Mucosa of descending colon (tissue), 3 donors: ENCODE data around the gene PXK. TPM values are rescaled to one million over a fixed set of nuclear protein-coding genes. Genes with fewer than 3 reads are reported as not detected.

Experiments
- ATAC-seq: fragments of 200-7000 bp; cut with Tn5 transposase; one replicate; pipeline ENCODE4 v1.9.1; 2020; ENCODE audit warnings: mild to moderate bottlenecking, moderate library complexity
- DNase-seq, 3 donors: peaks; one replicate each; pipeline ENCODE4 v3.0.0-alpha.2; 2020
- H3K36me3 ChIP-seq: fragments of 200-600 bp; one replicate; pipeline ENCODE4 v1.8.0; 2021; ENCODE audit warnings: low read depth, mild to moderate bottlenecking
- H3K4me1 ChIP-seq: fragments of 200-600 bp; one replicate; pipeline ENCODE4 v1.8.0; 2021; ENCODE audit warnings: low read depth, mild to moderate bottlenecking
- H3K4me3 ChIP-seq: fragments of 200-600 bp; one replicate; pipeline ENCODE4 v1.8.0; 2021; ENCODE audit warnings: mild to moderate bottlenecking
- H3K9me3 ChIP-seq: fragments of 200-600 bp; one replicate; pipeline ENCODE4 v1.8.0; 2021; ENCODE audit warnings: mild to moderate bottlenecking
- CTCF ChIP-seq: fragments of 200-600 bp; IDR thresholded peaks from one replicate; pipeline ENCODE4 v1.8.0; 2022; ENCODE audit warnings: antibody characterized with exemption, mild to moderate bottlenecking
- intact Hi-C, 2 donors: fragments of 100-400 bp; cut with DNase I in 1 of 2; cut with micrococcal nuclease in 1 of 2; formaldehyde crosslinking; loops; one replicate each; pipeline versions ENCODE4 v1.11.0 to v1.11.1; 2022; cut with DNase I, micrococcal nuclease
- total RNA-seq, 3 donors: library from RNA; stranded (reverse); fragmentation: NEBNext Ultra II Directional in 2 of 3; extraction: Animal tissue kit (Norgen Biotek cat#: 25700) in 2 of 3; gene quantifications; one replicate each; pipeline versions ENCODE4 v1.2.1 to v1.2.4, GENCODE V29; 2021 to 2023
- donor health status: DM: no; HTN: no; CAD: no; lungs with moderate emphysema.
- donor health status: DM: no; HTN: no; CAD: no.
- donor health status: DM: no; HTN: yes; CAD: no.

PXK gene
- total RNA-seq, 3 donors from 2014 or later = 14.5 to 33.4 (median 19.5) TPM

GRCh38 chr3:58357402-58357801, 24.7 kb downstream of the PXK start:
- DNase-seq (no peak), ATAC-seq (peak; percentile 69)
- no peak for TF ChIP-seq CTCF
- Histone ChIP-seq H3K9me3 (no peaks in the 10 kb centered on the region), H3K4me3 (no peak overlapping the region), H3K36me3 (no peaks in the 10 kb centered on the region), H3K4me1 (no peaks in the 10 kb centered on the region)
- intact Hi-C loops = no loop called here

GRCh38 chr3:58358092-58358491, 25.4 kb downstream of the PXK start:
- DNase-seq (no peak), ATAC-seq (no peak)
- TF ChIP-seq CTCF = no peak
- Histone ChIP-seq H3K9me3 (no peaks in the 10 kb centered on the region), H3K4me3 (no peak overlapping the region), H3K36me3 (no peaks in the 10 kb centered on the region), H3K4me1 (no peaks in the 10 kb centered on the region)
- intact Hi-C loops = no loop called here

GRCh38 chr3:58358808-58359207, 26.1 kb downstream of the PXK start:
- intact Hi-C loops = no loop called here
- no peak overlapping the region for H3K4me3 ChIP-seq
- no peak for TF ChIP-seq CTCF

GRCh38 chr3:58359621-58360020, 26.9 kb downstream of the PXK start:
- intact Hi-C loops = no loop called here
- ATAC-seq (no peak), DNase-seq (no peak)
- no peaks in the 10 kb centered on the region for H3K36me3 ChIP-seq
- no peaks in the 10 kb centered on the region for H3K9me3 ChIP-seq
- H3K4me3 ChIP-seq = no peak overlapping the region
- TF ChIP-seq CTCF = no peak
- H3K4me1 ChIP-seq = no peaks in the 10 kb centered on the region

More at GRCh38 chr3:58358808-58359207, 26.1 kb downstream of the PXK start:
- Histone ChIP-seq H3K36me3 (no peaks in the 10 kb centered on the region), H3K4me1 (no peaks in the 10 kb centered on the region), H3K9me3 (no peaks in the 10 kb centered on the region)
- DNase-seq (no peak), ATAC-seq (no peak)

GRCh38 chr3:58361866-58362265, 29.2 kb downstream of the PXK start:
- ATAC-seq (no peak), DNase-seq (no peak)
- TF ChIP-seq CTCF = no peak
- Histone ChIP-seq H3K4me3 (no peak overlapping the region), H3K4me1 (no peaks in the 10 kb centered on the region), H3K36me3 (no peaks in the 10 kb centered on the region), H3K9me3 (no peaks in the 10 kb centered on the region)
- intact Hi-C loops = no loop called here

GRCh38 chr3:58366699-58367098, 34.0 kb downstream of the PXK start:
- intact Hi-C loops = no loop called here
- DNase-seq (no peak), ATAC-seq (no peak)
- H3K9me3 ChIP-seq = no peaks in the 10 kb centered on the region
- no peak for TF ChIP-seq CTCF
- no peaks in the 10 kb centered on the region for H3K36me3 ChIP-seq
- H3K4me3 ChIP-seq = no peak overlapping the region
- H3K4me1 ChIP-seq = no peaks in the 10 kb centered on the region
